HCT116 (cell line): ENCODE measurements around the gene CELF2. TPM values are rescaled to one million over a fixed set of nuclear protein-coding genes. Genes with fewer than 3 reads are reported as not detected.

ENCODE experiments used
- ATAC-seq: fragments of 200-7000 bp; cut with Tn5 transposase; 2 replicates; pipeline ENCODE4 v1.9.1; 2020; ENCODE audit warnings: mild to moderate bottlenecking, moderate library complexity
- BruUV-seq: library from RNA; stranded (reverse); fragments of 400-500 nt; replicated peaks from 2 replicates; lab custom pipeline; 2021; lab: Mats Ljungman, UMichigan
- CTCF ChIA-PET: fragments of 300-600 bp; sonication (Branson Sonifier 250); formaldehyde crosslinking; loops from one replicate; lab custom pipeline; 2021; ENCODE audit warnings: antibody characterized with exemption; lab: Charles Lee
- POLR2A ChIA-PET: fragments of 300-600, 350-600 bp; sonication (Branson Sonifier 250); formaldehyde crosslinking; loops from one replicate; lab custom pipeline; 2021; ENCODE audit warnings: antibody characterized with exemption; lab: Charles Lee
- RAD21 ChIA-PET, 2 experiments: fragments of 300-600 bp; sonication (Branson Sonifier 250); formaldehyde crosslinking; loops; one replicate each; lab custom pipeline; 2023; ENCODE audit warnings: low total read pairs in 2 of 2; ENCODE audit not compliant: uncharacterized antibody in 2 of 2, unreplicated experiment in 2 of 2, low non-redundant PET in 1 of 2; lab: Charles Lee
- DNase-seq: peaks from one replicate; pipeline ENCODE4 v3.0.0-alpha.2; 2010; ENCODE audit warnings: low read depth, low spot score
- H2AFZ ChIP-seq: fragments of 200-600 bp; shearing (Covaris generic), sonication (generic); 2 replicates; pipeline ENCODE4 v1.6.1; 2017; ENCODE audit warnings: low read depth, mixed run types, mixed read lengths, antibody characterized with exemption, low read length; ENCODE audit not compliant: poor library complexity, severe bottlenecking
- H3K27ac ChIP-seq: 2 replicates; pipeline ENCODE4 v1.5.1; 2012; ENCODE audit warnings: low read depth, low read length
- H3K27me3 ChIP-seq: fragments of 200-600 bp; sonication (generic); 2 replicates; pipeline ENCODE4 v1.6.1; 2016; ENCODE audit warnings: mixed run types, low read length, mixed read lengths; ENCODE audit not compliant: insufficient read depth
- H3K36me3 ChIP-seq, 2 experiments: fragments of 200-500 bp in 1 of 2; fragments of 200-600 bp in 1 of 2; sonication (Bioruptor generic) in 1 of 2; sonication (generic) in 1 of 2; 2 replicates each; pipeline versions ENCODE4 v1.5.1 to v1.6.1; 2014 to 2016; ENCODE audit warnings: low read length in 2 of 2, inconsistent platforms in 1 of 2, mixed read lengths in 1 of 2, mixed run types in 1 of 2; ENCODE audit not compliant: insufficient read depth in 2 of 2, control insufficient read depth in 1 of 2
- H3K4me1 ChIP-seq, 2 experiments: fragments of 200-600 bp in 1 of 2; sonication (generic) in 1 of 2; 2 replicates each; pipeline versions ENCODE4 v1.5.1 to v1.6.1; 2012 to 2017; ENCODE audit warnings: low read length in 2 of 2, inconsistent platforms in 1 of 2, mild to moderate bottlenecking in 1 of 2, mixed read lengths in 1 of 2, mixed run types in 1 of 2, moderate library complexity in 1 of 2; ENCODE audit not compliant: insufficient read depth in 2 of 2, control insufficient read depth in 1 of 2
- H3K4me2 ChIP-seq: fragments of 200-600 bp; sonication (generic); 2 replicates; pipeline ENCODE4 v1.6.1; 2017; ENCODE audit warnings: mixed run types, low read length, mixed read lengths
- H3K4me3 ChIP-seq, 2 experiments: fragments of 200-600 bp in 1 of 2; sonication (generic) in 1 of 2; replicated peaks in 1 of 2; 2 replicates each; pipeline ENCODE4 v1.5.1; 2011 to 2016; ENCODE audit warnings: low read length in 2 of 2, control low read depth in 1 of 2, low read depth in 1 of 2, mild to moderate bottlenecking in 1 of 2, mixed read lengths in 1 of 2, mixed run types in 1 of 2
- H3K79me2 ChIP-seq: fragments of 200-600 bp; sonication (generic); 2 replicates; pipeline ENCODE4 v1.6.1; 2017; ENCODE audit warnings: mild to moderate bottlenecking, mixed run types, low read length, moderate library complexity, mixed read lengths; ENCODE audit not compliant: insufficient read depth
- H3K9ac ChIP-seq: fragments of 200-600 bp; sonication (generic); 2 replicates; pipeline ENCODE4 v1.6.1; 2016; ENCODE audit warnings: low read length, mixed read lengths
- H3K9me2 ChIP-seq: fragments of 200-600 bp; sonication (generic), shearing (Covaris generic); 2 replicates; pipeline ENCODE4 v1.6.1; 2017; ENCODE audit warnings: mixed run types, mild to moderate bottlenecking, moderate library complexity; ENCODE audit not compliant: insufficient read depth
- H3K9me3 ChIP-seq, 2 experiments: fragments of 200-500 bp in 1 of 2; fragments of 200-600 bp in 1 of 2; sonication (Bioruptor generic) in 1 of 2; sonication (generic) in 1 of 2; 2 replicates each; pipeline ENCODE4 v1.6.1; 2014 to 2017; ENCODE audit warnings: low read length in 2 of 2, mixed read lengths in 2 of 2, inconsistent platforms in 1 of 2, low read depth in 1 of 2, mild to moderate bottlenecking in 1 of 2, mixed run types in 1 of 2, moderate library complexity in 1 of 2; ENCODE audit not compliant: control insufficient read depth in 1 of 2, insufficient read depth in 1 of 2
- H4K20me1 ChIP-seq: fragments of 200-600 bp; sonication (generic), shearing (Covaris generic); 2 replicates; pipeline ENCODE4 v1.6.1; 2017; ENCODE audit warnings: mixed run types, mild to moderate bottlenecking, moderate library complexity; ENCODE audit not compliant: insufficient read depth
- CBX3 ChIP-seq: IDR thresholded peaks from 2 replicates; pipeline ENCODE4 v1.6.1; 2012; ENCODE audit warnings: low read depth
- CTCF ChIP-seq, 3 experiments: fragments of 200-600 bp in 1 of 3; sonication (generic) in 1 of 3; IDR thresholded peaks in 2 of 3; conservative IDR thresholded peaks in 1 of 3; 2 replicates each; pipeline ENCODE4 v1.5.1; 2012 to 2017; ENCODE audit warnings: low read depth in 2 of 3, low read length in 2 of 3, antibody characterized with exemption in 1 of 3, borderline replicate concordance in 1 of 3, control low read depth in 1 of 3, mild to moderate bottlenecking in 1 of 3, mixed read lengths in 1 of 3, mixed run types in 1 of 3, moderate library complexity in 1 of 3; ENCODE audit not compliant: insufficient read depth in 1 of 3
- EGR1 ChIP-seq: IDR thresholded peaks from 2 replicates; pipeline ENCODE4 v1.6.1; 2012; ENCODE audit warnings: low read depth
- ELF1 ChIP-seq: IDR thresholded peaks from 2 replicates; pipeline ENCODE4 v1.6.1; 2012; ENCODE audit warnings: low read depth, borderline replicate concordance
- EZH2 ChIP-seq: fragments of 200-600 bp; sonication (generic); IDR thresholded peaks from 2 replicates; pipeline ENCODE4 v1.6.1; 2017; ENCODE audit warnings: antibody characterized with exemption, mixed run types
- JUND ChIP-seq: IDR thresholded peaks from 2 replicates; pipeline ENCODE4 v1.6.1; 2012
- SP1 ChIP-seq: IDR thresholded peaks from 2 replicates; pipeline ENCODE4 v1.6.1; 2012; ENCODE audit warnings: low read depth
- YY1 ChIP-seq: IDR thresholded peaks from 2 replicates; pipeline ENCODE4 v1.6.1; 2011; ENCODE audit warnings: low read length, low read depth, moderate library complexity, mild to moderate bottlenecking; ENCODE audit not compliant: insufficient replicate concordance; ENCODE audit errors: extremely low read depth
- ZFX ChIP-seq: fragments of 450-650 bp; IDR thresholded peaks from 2 replicates; pipeline ENCODE4 v1.6.1; 2017
- intact Hi-C: fragments of 100-400 bp; cut with micrococcal nuclease; formaldehyde crosslinking; loops from 2 replicates; pipeline ENCODE4 v1.10.0; 2022
- total RNA-seq: library from RNA; stranded (reverse); gene quantifications from one replicate; pipeline ENCODE4 v1.2.1, GENCODE V29; 2021; ENCODE audit not compliant: unreplicated experiment
- TF ChIP-seq, protein P1 (sequence below): IDR thresholded peaks from 2 replicates; pipeline ENCODE4 v1.6.1; 2012
- TF ChIP-seq, protein P2 (sequence below): IDR thresholded peaks from 2 replicates; pipeline ENCODE4 v1.6.1; 2011; ENCODE audit warnings: mild to moderate bottlenecking, low read length, moderate library complexity; ENCODE audit not compliant: insufficient replicate concordance; ENCODE audit errors: extremely low read depth

The CELF2 gene
- total RNA-seq, 1 experiment from 2014 or later: 0.66 TPM

DNA sequence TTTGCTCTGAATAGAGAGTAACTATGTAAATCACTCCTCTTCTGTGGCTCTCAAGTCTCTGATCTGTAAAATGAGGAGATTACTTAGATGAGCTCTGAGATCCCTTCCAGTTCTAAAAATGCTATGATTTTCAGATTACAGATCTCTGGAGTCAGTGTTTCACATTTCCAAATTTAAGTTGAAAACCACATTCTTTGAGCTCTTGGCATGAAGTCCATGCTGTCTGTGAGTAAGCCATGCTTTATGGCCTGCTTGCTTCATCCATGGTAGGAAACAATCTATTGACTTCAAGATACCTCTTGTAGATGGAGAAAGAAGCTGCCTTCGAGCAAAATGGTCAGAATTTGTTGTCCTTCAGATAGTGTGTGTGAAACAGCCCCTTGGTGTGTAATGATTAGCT, 64.9 kb downstream of the CELF2 start:
- POLR2A ChIA-PET: no interaction called here
- no peaks in the 10 kb centered on the region for H3K79me2 ChIP-seq
- BruUV-seq: no TSS peak
- TF ChIP-seq CTCF (IDR thresholded peaks at IDR 0.05 in 2 of 3, conservative IDR thresholded peaks at IDR 0.05 in 1 of 3; ENCODE audit: borderline replicate concordance in 1 of 3, insufficient read depth in 1 of 3, low read depth in 2 of 3, low read length in 2 of 3) (no peak), CBX3 (no peak), YY1 (no peak), ZFX (no peak), SP1 (no peak), JUND (no peak), ELF1 (no peak), EGR1 (no peak), EZH2 (no peak)
- TF ChIP-seq, protein P1, sequence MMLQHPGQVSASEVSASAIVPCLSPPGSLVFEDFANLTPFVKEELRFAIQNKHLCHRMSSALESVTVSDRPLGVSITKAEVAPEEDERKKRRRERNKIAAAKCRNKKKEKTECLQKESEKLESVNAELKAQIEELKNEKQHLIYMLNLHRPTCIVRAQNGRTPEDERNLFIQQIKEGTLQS: no peak
- TF ChIP-seq, protein P2, sequence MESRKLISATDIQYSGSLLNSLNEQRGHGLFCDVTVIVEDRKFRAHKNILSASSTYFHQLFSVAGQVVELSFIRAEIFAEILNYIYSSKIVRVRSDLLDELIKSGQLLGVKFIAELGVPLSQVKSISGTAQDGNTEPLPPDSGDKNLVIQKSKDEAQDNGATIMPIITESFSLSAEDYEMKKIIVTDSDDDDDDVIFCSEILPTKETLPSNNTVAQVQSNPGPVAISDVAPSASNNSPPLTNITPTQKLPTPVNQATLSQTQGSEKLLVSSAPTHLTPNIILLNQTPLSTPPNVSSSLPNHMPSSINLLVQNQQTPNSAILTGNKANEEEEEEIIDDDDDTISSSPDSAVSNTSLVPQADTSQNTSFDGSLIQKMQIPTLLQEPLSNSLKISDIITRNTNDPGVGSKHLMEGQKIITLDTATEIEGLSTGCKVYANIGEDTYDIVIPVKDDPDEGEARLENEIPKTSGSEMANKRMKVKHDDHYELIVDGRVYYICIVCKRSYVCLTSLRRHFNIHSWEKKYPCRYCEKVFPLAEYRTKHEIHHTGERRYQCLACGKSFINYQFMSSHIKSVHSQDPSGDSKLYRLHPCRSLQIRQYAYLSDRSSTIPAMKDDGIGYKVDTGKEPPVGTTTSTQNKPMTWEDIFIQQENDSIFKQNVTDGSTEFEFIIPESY: no peak
- TF ChIP-seq, all 23 proteins: peak for 0
- Histone ChIP-seq H3K9me2 (no peaks in the 10 kb centered on the region), H3K27ac (no peak overlapping the region), H3K4me1 (no peaks in the 10 kb centered on the region), H3K36me3 (no peaks in the 10 kb centered on the region), H3K27me3 (no peaks in the 10 kb centered on the region), H2AFZ (no peak overlapping the region), H3K9ac (no peak overlapping the region), H3K4me3 (no peak overlapping the region), H4K20me1 (no peaks in the 10 kb centered on the region), H3K4me2 (no peak overlapping the region), H3K9me3 (peaks cover 0 to 5% of the 10 kb centered on the region in 2 experiments; a peak in 1 of 4 replicates)
- DNase-seq (no peak), ATAC-seq (no peak)
- intact Hi-C loops: no loop called here
- RAD21 ChIA-PET: no interaction called here
- CTCF ChIA-PET: no interaction called here
